PC-3 (cell line): ENCODE data around the gene RAB6A.

Experiments used
- EZH2phosphoT487 ChIP-seq: fragments of 300-600 bp; sonication (generic); IDR thresholded peaks from 2 replicates; pipeline ENCODE4 v1.6.1; 2018; ENCODE audit warnings: mild to moderate bottlenecking, antibody characterized with exemption, low read length, borderline replicate concordance
- TF ChIP-seq, protein P1 (sequence below): fragments of 300-600 bp; sonication (generic); conservative IDR thresholded peaks from 2 replicates; pipeline ENCODE4 v1.5.1; 2017; ENCODE audit warnings: antibody characterized with exemption, low read depth, mild to moderate bottlenecking, low read length

GRCh38 chr11:73717136-73717535 is 43.7 kb downstream of the RAB6A start:
- TF ChIP-seq, protein P1, sequence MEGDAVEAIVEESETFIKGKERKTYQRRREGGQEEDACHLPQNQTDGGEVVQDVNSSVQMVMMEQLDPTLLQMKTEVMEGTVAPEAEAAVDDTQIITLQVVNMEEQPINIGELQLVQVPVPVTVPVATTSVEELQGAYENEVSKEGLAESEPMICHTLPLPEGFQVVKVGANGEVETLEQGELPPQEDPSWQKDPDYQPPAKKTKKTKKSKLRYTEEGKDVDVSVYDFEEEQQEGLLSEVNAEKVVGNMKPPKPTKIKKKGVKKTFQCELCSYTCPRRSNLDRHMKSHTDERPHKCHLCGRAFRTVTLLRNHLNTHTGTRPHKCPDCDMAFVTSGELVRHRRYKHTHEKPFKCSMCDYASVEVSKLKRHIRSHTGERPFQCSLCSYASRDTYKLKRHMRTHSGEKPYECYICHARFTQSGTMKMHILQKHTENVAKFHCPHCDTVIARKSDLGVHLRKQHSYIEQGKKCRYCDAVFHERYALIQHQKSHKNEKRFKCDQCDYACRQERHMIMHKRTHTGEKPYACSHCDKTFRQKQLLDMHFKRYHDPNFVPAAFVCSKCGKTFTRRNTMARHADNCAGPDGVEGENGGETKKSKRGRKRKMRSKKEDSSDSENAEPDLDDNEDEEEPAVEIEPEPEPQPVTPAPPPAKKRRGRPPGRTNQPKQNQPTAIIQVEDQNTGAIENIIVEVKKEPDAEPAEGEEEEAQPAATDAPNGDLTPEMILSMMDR = no peak
- TF ChIP-seq EZH2phosphoT487 = no peak
